Testis (tissue), 2 donors: Measurements from ENCODE around the gene TMPRSS13.

Source experiments
- POLR2A ChIP-seq: fragments of 450-650 bp; IDR thresholded peaks from one replicate; pipeline ENCODE4 v1.6.1; 2017; ENCODE audit warnings: antibody characterized with exemption, mild to moderate bottlenecking, moderate library complexity
- TF ChIP-seq, protein P1 (sequence below), 3 experiments: fragments of 450-650 bp in 2 of 3; fragments of 200-600 bp in 1 of 3; sonication (generic) in 1 of 3; IDR thresholded peaks; one replicate each; pipeline ENCODE4 v1.5.1; 2016 to 2019; ENCODE audit warnings: antibody characterized with exemption in 3 of 3, mild to moderate bottlenecking in 2 of 3, moderate library complexity in 1 of 3

DNA sequence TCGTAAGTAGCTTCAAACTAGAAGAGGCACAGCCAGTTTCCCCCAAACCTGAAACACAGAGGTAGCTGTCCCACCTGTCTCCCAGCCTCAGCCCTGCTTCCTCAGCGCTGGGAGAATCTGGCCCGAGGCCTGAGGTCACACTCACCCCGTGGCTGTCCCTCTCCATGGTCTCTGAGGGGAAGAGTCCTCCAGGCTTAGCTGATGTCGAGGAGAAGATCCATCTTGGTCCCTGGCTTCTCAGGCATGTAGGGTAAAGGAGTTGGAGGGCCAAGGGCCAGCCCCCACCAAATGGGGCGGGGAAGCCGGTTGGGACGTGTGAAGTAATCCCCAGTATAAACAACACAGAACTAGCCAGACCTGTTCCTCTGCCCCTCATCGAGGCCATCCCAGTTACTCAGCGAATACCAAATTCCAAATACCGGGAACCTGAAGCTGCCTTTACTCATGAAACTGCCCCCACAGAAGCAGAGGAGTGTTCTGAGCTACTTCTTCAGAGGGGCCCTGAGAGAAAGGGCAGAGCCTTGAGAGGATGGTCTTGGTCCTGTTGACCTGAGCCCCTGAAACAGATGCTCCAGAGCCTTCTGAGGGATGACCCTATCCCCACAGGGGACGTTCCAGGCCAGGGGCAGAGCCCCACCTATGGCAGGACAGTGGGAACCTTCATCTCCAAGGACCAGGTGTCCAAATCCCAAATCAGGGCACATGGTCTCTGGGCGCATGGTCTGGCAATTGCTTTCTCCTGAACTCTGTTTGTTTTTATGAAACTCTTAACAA, at the start of gene TMPRSS13:
- TF ChIP-seq, protein P1, sequence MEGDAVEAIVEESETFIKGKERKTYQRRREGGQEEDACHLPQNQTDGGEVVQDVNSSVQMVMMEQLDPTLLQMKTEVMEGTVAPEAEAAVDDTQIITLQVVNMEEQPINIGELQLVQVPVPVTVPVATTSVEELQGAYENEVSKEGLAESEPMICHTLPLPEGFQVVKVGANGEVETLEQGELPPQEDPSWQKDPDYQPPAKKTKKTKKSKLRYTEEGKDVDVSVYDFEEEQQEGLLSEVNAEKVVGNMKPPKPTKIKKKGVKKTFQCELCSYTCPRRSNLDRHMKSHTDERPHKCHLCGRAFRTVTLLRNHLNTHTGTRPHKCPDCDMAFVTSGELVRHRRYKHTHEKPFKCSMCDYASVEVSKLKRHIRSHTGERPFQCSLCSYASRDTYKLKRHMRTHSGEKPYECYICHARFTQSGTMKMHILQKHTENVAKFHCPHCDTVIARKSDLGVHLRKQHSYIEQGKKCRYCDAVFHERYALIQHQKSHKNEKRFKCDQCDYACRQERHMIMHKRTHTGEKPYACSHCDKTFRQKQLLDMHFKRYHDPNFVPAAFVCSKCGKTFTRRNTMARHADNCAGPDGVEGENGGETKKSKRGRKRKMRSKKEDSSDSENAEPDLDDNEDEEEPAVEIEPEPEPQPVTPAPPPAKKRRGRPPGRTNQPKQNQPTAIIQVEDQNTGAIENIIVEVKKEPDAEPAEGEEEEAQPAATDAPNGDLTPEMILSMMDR (IDR thresholded peaks at IDR 0.05) = no peak
- no peak for TF ChIP-seq POLR2A
